H1 (cell line): ENCODE data around the gene PASK. TPM values are rescaled to one million over a fixed set of nuclear protein-coding genes. Genes with fewer than 3 reads are reported as not detected.

Source experiments
- GABPA ChIP-seq: IDR thresholded peaks from 2 replicates; pipeline ENCODE4 v1.6.1; 2011; ENCODE audit warnings: mild to moderate bottlenecking, low read length, moderate library complexity, borderline replicate concordance; ENCODE audit not compliant: insufficient read depth
- SP4 ChIP-seq: IDR thresholded peaks from 2 replicates; pipeline ENCODE4 v1.6.1; 2012; ENCODE audit warnings: low read length, inconsistent platforms
- polyA plus RNA-seq, 7 experiments: library from polyadenylated mRNA; depleted of rRNA in 3 of 7; stranded (reverse) in 5 of 7; unstranded in 2 of 7; fragments of >200 nt in 5 of 7; fragments of 200-250 nt in 2 of 7; gene quantifications; 1 replicate in 5 of 7; 2 replicates in 1 of 7; 4 replicates in 1 of 7; pipeline versions ENCODE4 v1.2.1 to v1.2.3, GENCODE V29; 2011 to 2013; ENCODE audit warnings: missing spikeins in 2 of 7, mixed read lengths in 2 of 7
- total RNA-seq: library from RNA; stranded (reverse); fragmentation: NEBNext Ultra II Directional; extraction: Animal tissue kit (Norgen Biotek cat#: 25700); gene quantifications from 2 replicates; pipeline ENCODE4 v1.2.1, GENCODE V29; 2021

PASK gene
- total and polyA plus RNA-seq, 2 of the 8 experiments (the other 6 are each of a cell fraction or from before 2014, with no cell fraction given): 20.5 to 66.1 TPM

- TF ChIP-seq GABPA (no peak), SP4 (no peak)
Observed at GRCh38 chr2:241109210-241110088, 39.8 kb downstream of the PASK start (continued).
